Endothelial cell of umbilical vein (primary cell): Measurements from ENCODE around the gene FAM3D.

Experiments
- CTCF ChIP-seq, 2 donors: IDR thresholded peaks; 1 replicate in 1 of 2; 2 replicates in 1 of 2; pipeline ENCODE4 v1.5.1; 2011; ENCODE audit warnings: low read length in 2 of 2, mild to moderate bottlenecking in 2 of 2, moderate library complexity in 2 of 2, control low read depth in 1 of 2, inconsistent platforms in 1 of 2, low read depth in 1 of 2; ENCODE audit not compliant: insufficient read depth in 1 of 2; ENCODE audit errors: extremely low read depth in 1 of 2
- EZH2 ChIP-seq: IDR thresholded peaks from 2 replicates; pipeline ENCODE4 v1.6.1; 2012; ENCODE audit warnings: borderline replicate concordance, low read depth, mild to moderate bottlenecking, moderate library complexity, low read length, inconsistent platforms; ENCODE audit not compliant: severe bottlenecking
- FOS ChIP-seq: IDR thresholded peaks from 2 replicates; pipeline ENCODE4 v1.6.1; 2011; ENCODE audit warnings: mild to moderate bottlenecking, low read length, moderate library complexity, borderline replicate concordance; ENCODE audit not compliant: insufficient read depth
- POLR2AphosphoS5 ChIP-seq: IDR thresholded peaks from 2 replicates; pipeline ENCODE4 v1.6.1; 2012; ENCODE audit warnings: low read depth, mild to moderate bottlenecking, control low read depth, low read length, moderate library complexity; ENCODE audit not compliant: insufficient read depth

DNA sequence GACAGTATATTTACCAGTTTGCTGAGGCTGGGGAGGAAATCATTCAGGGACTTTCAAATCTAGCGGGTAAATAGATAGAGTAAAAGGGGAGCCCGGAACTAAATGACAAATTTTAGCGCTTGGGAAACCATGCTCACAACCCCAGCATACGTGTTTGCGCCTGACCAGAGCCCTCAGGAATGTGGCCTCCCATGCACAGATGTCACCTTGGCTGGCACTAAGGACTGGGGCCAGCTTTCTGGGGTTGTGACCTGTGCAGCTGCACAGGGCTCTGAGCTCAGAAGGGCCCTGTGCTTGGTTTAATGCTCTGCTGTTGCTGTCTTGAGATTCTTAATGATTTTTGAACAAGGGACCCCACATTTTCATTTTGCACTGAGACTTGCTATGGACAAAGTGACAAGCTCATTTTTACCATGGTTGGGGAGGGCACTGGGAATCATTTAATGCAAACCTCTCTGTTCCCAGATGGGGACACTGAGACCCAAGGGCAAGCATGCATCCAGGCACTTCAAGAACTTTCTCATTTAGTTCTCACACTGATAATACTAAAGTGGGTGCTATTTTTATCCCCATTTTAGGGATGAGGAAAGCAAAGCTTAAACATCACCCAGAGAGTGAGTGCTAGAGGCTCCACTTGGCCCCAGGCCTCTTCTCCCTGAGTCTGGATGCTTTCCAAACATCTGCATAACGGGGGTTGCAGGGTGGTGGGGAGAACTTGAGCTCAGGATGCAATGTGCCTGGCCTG is 45.3 kb downstream of the FAM3D start:
- TF ChIP-seq CTCF (IDR thresholded peaks at IDR 0.05; ENCODE audit: extremely low read depth in 1 of 2, insufficient read depth in 1 of 2, low read depth in 1 of 2, low read length in 2 of 2) = no peak
- no peak for TF ChIP-seq POLR2AphosphoS5
- TF ChIP-seq EZH2 = no peak
- no peak for TF ChIP-seq FOS
